IMR-90 (cell line): Measurements from ENCODE around the gene ACTR2.
A peak's percentile ranks its signal among the peaks of the same experiment; 100 is the strongest.

ENCODE experiments used
- CEBPB ChIP-seq: IDR thresholded peaks from 2 replicates; pipeline ENCODE4 v1.6.1; 2012; ENCODE audit warnings: low read depth, low read length, improper control_type of control experiment
- MXI1 ChIP-seq: IDR thresholded peaks from 2 replicates; pipeline ENCODE4 v1.6.1; 2012; ENCODE audit warnings: low read depth, mild to moderate bottlenecking, low read length, moderate library complexity, borderline replicate concordance
- POLR2A ChIP-seq: IDR thresholded peaks from 2 replicates; pipeline ENCODE4 v1.6.1; 2012; ENCODE audit warnings: mild to moderate bottlenecking, low read depth, low read length
- RAD21 ChIP-seq: IDR thresholded peaks from 2 replicates; pipeline ENCODE4 v1.6.1; 2012; ENCODE audit warnings: low read length, improper control_type of control experiment
- RCOR1 ChIP-seq: IDR thresholded peaks from 2 replicates; pipeline ENCODE4 v1.6.1; 2012; ENCODE audit warnings: mild to moderate bottlenecking, low read length, improper control_type of control experiment; ENCODE audit not compliant: insufficient replicate concordance
- TF ChIP-seq, protein P1 (sequence below): conservative IDR thresholded peaks from 2 replicates; pipeline ENCODE4 v1.5.1; 2012; ENCODE audit warnings: mild to moderate bottlenecking, low read depth, low read length, improper control_type of control experiment

DNA sequence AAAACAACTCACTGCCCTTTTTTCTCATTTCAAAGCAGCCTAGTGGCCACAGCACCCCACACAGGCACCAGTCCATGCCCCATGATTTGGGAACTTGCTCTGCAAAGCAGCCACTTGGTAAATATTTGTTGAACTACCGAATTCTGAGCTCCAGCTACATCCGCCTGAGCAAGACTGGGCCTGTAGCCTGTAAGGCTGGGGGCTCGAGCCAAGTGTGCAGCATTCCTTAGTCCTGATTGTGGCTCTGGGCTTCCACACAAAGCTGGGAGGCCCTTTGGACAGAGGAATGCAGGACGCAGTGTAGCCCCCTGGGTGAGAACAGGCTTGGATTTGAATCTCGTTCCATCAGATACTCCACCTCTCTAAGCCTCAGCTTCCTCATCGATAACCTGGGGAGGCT, 88.4 kb downstream of the ACTR2 start:
- TF ChIP-seq RAD21 (0 out of 2 replicates have a peak, but pooled peaks have one; percentile 6), MXI1 (no peak), POLR2A (no peak), RCOR1 (no peak), CEBPB (no peak)
- TF ChIP-seq, protein P1, sequence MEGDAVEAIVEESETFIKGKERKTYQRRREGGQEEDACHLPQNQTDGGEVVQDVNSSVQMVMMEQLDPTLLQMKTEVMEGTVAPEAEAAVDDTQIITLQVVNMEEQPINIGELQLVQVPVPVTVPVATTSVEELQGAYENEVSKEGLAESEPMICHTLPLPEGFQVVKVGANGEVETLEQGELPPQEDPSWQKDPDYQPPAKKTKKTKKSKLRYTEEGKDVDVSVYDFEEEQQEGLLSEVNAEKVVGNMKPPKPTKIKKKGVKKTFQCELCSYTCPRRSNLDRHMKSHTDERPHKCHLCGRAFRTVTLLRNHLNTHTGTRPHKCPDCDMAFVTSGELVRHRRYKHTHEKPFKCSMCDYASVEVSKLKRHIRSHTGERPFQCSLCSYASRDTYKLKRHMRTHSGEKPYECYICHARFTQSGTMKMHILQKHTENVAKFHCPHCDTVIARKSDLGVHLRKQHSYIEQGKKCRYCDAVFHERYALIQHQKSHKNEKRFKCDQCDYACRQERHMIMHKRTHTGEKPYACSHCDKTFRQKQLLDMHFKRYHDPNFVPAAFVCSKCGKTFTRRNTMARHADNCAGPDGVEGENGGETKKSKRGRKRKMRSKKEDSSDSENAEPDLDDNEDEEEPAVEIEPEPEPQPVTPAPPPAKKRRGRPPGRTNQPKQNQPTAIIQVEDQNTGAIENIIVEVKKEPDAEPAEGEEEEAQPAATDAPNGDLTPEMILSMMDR: no peak
